Epithelial cell of esophagus (primary cell): ENCODE measurements around the gene NCK2.
A peak's percentile ranks its signal among the peaks of the same experiment; 100 is the strongest.

Experiments used
- DNase-seq: peaks from one replicate; pipeline ENCODE4 v3.0.0; 2010; ENCODE audit warnings: low read depth
- H3K4me3 ChIP-seq: 2 replicates; pipeline ENCODE4 v1.5.1; 2011; ENCODE audit warnings: mild to moderate bottlenecking, low read length, control low read depth
- TF ChIP-seq, protein P1 (sequence below): IDR thresholded peaks from 2 replicates; pipeline ENCODE4 v1.5.1; 2011; ENCODE audit warnings: low read depth, mild to moderate bottlenecking, low read length, control low read depth, inconsistent platforms; ENCODE audit not compliant: insufficient read depth; ENCODE audit errors: missing control alignments

The NCK2 gene

DNA sequence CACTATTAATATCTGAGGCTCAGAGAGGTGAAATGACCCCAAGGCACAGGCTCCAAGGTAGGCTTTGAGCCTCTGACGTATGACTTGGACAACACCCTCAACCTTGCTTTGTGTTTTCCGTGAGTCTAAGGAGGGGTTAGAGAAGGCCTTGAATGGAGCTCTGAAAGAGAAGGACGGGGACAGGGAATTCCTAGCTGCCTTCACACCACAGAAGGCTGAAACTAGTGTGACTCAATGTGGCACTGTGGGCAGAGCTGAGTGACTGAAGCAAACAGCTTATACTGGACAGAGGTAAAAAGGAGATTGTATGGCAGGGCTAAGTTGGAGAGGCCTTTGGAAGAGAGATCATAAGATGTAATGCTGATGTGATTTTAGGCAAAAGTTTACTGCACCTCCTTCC lies 3.5 kb upstream of the NCK2 start:
- no peak for DNase-seq
- no peak overlapping the region for H3K4me3 ChIP-seq
- TF ChIP-seq, protein P1, sequence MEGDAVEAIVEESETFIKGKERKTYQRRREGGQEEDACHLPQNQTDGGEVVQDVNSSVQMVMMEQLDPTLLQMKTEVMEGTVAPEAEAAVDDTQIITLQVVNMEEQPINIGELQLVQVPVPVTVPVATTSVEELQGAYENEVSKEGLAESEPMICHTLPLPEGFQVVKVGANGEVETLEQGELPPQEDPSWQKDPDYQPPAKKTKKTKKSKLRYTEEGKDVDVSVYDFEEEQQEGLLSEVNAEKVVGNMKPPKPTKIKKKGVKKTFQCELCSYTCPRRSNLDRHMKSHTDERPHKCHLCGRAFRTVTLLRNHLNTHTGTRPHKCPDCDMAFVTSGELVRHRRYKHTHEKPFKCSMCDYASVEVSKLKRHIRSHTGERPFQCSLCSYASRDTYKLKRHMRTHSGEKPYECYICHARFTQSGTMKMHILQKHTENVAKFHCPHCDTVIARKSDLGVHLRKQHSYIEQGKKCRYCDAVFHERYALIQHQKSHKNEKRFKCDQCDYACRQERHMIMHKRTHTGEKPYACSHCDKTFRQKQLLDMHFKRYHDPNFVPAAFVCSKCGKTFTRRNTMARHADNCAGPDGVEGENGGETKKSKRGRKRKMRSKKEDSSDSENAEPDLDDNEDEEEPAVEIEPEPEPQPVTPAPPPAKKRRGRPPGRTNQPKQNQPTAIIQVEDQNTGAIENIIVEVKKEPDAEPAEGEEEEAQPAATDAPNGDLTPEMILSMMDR, result no peak

DNA sequence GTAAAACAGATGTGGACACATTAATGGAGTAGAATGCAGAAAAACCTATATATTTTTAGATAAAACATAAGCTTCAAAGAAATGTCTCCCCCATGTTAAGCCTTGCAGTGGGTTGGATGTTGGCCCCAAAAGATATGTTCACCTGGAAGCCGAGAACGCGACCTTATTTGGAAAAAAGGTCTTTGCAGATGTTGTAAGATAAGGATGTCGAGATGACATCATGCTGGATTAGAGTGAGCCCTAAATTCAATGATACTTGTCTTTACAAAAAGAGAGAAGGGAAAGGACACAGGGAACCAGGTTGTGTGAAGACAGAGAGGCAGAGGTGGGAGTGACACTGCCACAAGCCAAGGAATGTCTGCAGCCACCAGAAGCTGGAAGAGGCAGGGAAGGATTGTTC lies 3.1 kb upstream of the NCK2 start:
- no peak overlapping the region for H3K4me3 ChIP-seq
- TF ChIP-seq, protein P1, result no peak

DNA sequence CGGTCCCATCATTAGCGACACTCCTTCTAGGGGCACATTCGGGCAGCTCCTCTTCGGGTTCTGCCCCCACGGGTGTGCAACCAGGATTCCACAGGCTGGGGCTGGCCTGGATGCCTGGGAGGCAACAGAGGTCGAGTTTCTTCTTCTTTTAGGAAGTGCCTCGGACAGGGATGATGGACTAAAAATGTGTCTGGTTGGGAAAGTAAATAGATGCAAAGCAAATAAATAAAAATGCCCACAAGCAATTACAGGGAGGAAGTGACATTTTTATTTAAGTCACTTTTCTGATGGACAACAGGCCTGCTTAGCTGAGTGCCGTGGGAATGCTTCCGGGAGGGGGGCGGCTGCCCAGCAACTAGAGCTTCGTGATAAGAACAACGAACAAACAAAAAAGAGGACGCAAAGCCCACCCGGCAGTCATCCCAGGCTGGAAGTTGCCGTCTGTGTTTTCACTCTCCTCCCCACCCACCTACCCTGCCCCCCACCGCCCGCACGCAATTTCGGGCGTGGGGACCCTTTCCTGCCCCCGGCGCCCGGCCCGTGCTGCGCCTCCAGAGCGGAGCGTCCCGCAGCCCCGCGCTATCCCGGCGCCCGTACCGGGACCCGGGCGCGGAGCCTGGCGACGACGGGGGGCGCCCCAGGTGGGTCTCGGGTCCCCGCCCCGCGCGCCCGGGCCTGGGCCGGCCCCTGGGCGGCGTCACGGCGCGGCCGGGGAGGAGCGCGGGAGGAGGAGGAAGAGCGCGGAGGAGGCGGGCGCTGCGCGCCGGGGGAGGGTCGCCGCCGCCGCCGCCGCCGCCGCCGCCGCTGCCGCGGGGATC lies 412 bp upstream of the NCK2 start:
- DNase-seq, result peak; percentile 61
- peak overlapping the region; percentile 44 for H3K4me3 ChIP-seq
- TF ChIP-seq, protein P1, result no peak

More for the DNA sequence above, 3.1 kb upstream of the NCK2 start:
- no peak for DNase-seq

GRCh38 chr2:105746177-105747080 lies 1.7 kb downstream of the NCK2 start:
- DNase-seq, result peak; percentile 69
- TF ChIP-seq, protein P1, result no peak
- H3K4me3 ChIP-seq, result peak overlapping the region; percentile 70

- peak; percentile 35 for DNase-seq
- TF ChIP-seq, protein P1, result no peak
- H3K4me3 ChIP-seq, result peak overlapping the region; percentile 3
Measured at GRCh38 chr2:105747254-105747894, 2.7 kb downstream of the NCK2 start.

GRCh38 chr2:105747991-105748390 lies 3.3 kb downstream of the NCK2 start:
- H3K4me3 ChIP-seq, result no peak overlapping the region
- TF ChIP-seq, protein P1, result no peak
- no peak for DNase-seq
